H1 (cell line): ENCODE measurements around the gene PRPH2. TPM values are rescaled to one million over a fixed set of nuclear protein-coding genes. Genes with fewer than 3 reads are reported as not detected.

Source experiments
- CTCF ChIA-PET: fragments of 300-600 bp; sonication (Branson Sonifier 250); formaldehyde crosslinking; loops from one replicate; lab custom pipeline; 2021; ENCODE audit not compliant: partially characterized antibody; lab: Charles Lee
- POLR2A ChIA-PET: fragments of 300-600 bp; sonication (Branson Sonifier 250); formaldehyde crosslinking; loops from one replicate; lab custom pipeline; 2021; ENCODE audit warnings: inconsistent platforms; ENCODE audit not compliant: partially characterized antibody; lab: Charles Lee
- DNase-seq, 2 experiments: peaks; one replicate each; pipeline versions ENCODE4 v3.0.0 to v3.0.0-alpha.2; 2010 to 2022; ENCODE audit warnings: low spot score in 2 of 2, low read depth in 1 of 2, mixed read lengths in 1 of 2
- FAIRE-seq: peaks from 2 replicates; lab custom pipeline; 2011; peaks lifted over from hg19 to GRCh38; lab: Jason Lieb, UNC
- H2AFZ ChIP-seq: 2 replicates; pipeline ENCODE4 v1.8.1; 2012; ENCODE audit warnings: low read length, inconsistent platforms
- H2AK5ac ChIP-seq: 2 replicates; pipeline ENCODE4 v1.6.1; 2013; ENCODE audit warnings: low read depth, low read length
- H2BK120ac ChIP-seq: replicated peaks from 2 replicates; pipeline ENCODE3; 2013; ENCODE audit warnings: low read depth, low read length, inconsistent platforms
- H2BK12ac ChIP-seq: 2 replicates; pipeline ENCODE4 v1.6.1; 2013; ENCODE audit warnings: low read depth, low read length
- H2BK15ac ChIP-seq: 2 replicates; pipeline ENCODE4 v1.6.1; 2013; ENCODE audit warnings: low read length
- H2BK20ac ChIP-seq: 2 replicates; pipeline ENCODE4 v1.6.1; 2013; ENCODE audit warnings: low read length
- H2BK5ac ChIP-seq: 2 replicates; pipeline ENCODE4 v1.6.1; 2013; ENCODE audit warnings: low read depth, low read length
- H3K14ac ChIP-seq: 2 replicates; pipeline ENCODE4 v1.6.1; 2013; ENCODE audit warnings: inconsistent platforms; ENCODE audit not compliant: insufficient read length
- H3K18ac ChIP-seq: 2 replicates; pipeline ENCODE4 v1.6.1; 2013; ENCODE audit warnings: low read length; ENCODE audit errors: extremely low read depth
- H3K23ac ChIP-seq: 2 replicates; pipeline ENCODE4 v1.6.1; 2013; ENCODE audit warnings: inconsistent platforms; ENCODE audit not compliant: insufficient read length
- H3K23me2 ChIP-seq: 2 replicates; pipeline ENCODE4 v1.6.1; 2013; ENCODE audit warnings: low read depth, low read length
- H3K27ac ChIP-seq: 2 replicates; pipeline ENCODE4 v1.6.1; 2011; ENCODE audit warnings: low read depth, low read length, inconsistent platforms
- H3K27me3 ChIP-seq, 4 experiments: replicated peaks in 1 of 4; 1 replicate in 1 of 4; 2 replicates in 3 of 4; pipeline versions ENCODE4 v1.6.1 to v1.8.1; 2011 to 2013; ENCODE audit warnings: low read length in 3 of 4, mild to moderate bottlenecking in 3 of 4, inconsistent platforms in 2 of 4, mixed read lengths in 2 of 4, moderate library complexity in 1 of 4; ENCODE audit not compliant: control insufficient read depth in 3 of 4, insufficient read depth in 3 of 4; ENCODE audit errors: extremely low read depth in 1 of 4
- H3K36me3 ChIP-seq, 4 experiments: 2 replicates each; pipeline versions ENCODE4 v1.6.1 to v1.8.1; 2011 to 2013; ENCODE audit warnings: mild to moderate bottlenecking in 4 of 4, low read length in 3 of 4, moderate library complexity in 2 of 4, control low read depth in 1 of 4, inconsistent platforms in 1 of 4; ENCODE audit not compliant: insufficient read depth in 4 of 4, control insufficient read depth in 2 of 4
- H3K4ac ChIP-seq: replicated peaks from 2 replicates; pipeline ENCODE3; 2013; ENCODE audit warnings: low read length, low read depth, mixed read lengths, inconsistent platforms; ENCODE audit not compliant: insufficient read length
- H3K4me1 ChIP-seq, 4 experiments: replicated peaks in 1 of 4; 1 replicate in 1 of 4; 2 replicates in 3 of 4; pipeline versions ENCODE4 v1.6.1 to v1.8.1; 2011 to 2013; ENCODE audit warnings: low read length in 3 of 4, inconsistent platforms in 2 of 4, mixed read lengths in 1 of 4; ENCODE audit not compliant: insufficient read depth in 4 of 4, control insufficient read depth in 3 of 4
- H3K4me2 ChIP-seq, 2 experiments: 2 replicates each; pipeline versions ENCODE4 v1.6.1 to v1.8.1; 2011 to 2013; ENCODE audit warnings: low read depth in 2 of 2, low read length in 2 of 2, control low read depth in 1 of 2, inconsistent platforms in 1 of 2, mild to moderate bottlenecking in 1 of 2; ENCODE audit not compliant: insufficient read depth in 1 of 2
- H3K4me3 ChIP-seq, 4 experiments: fragments of 200-600, 300-600 bp in 1 of 4; sonication (generic), shearing (Covaris generic), sonication (Bioruptor Twin) in 1 of 4; 2 replicates each; pipeline versions ENCODE4 v1.5.1 to v1.8.1; 2011 to 2016; ENCODE audit warnings: low read length in 4 of 4, low read depth in 3 of 4, control low read depth in 2 of 4, inconsistent platforms in 2 of 4, mild to moderate bottlenecking in 2 of 4, mixed read lengths in 1 of 4, moderate library complexity in 1 of 4; ENCODE audit not compliant: insufficient read depth in 2 of 4; ENCODE audit errors: extremely low read depth in 1 of 4
- H3K56ac ChIP-seq: replicated peaks from 2 replicates; pipeline ENCODE3; 2013; ENCODE audit warnings: low read depth, mild to moderate bottlenecking, mixed read lengths, low read length, inconsistent platforms; ENCODE audit not compliant: insufficient read length
- H3K79me1 ChIP-seq: 2 replicates; pipeline ENCODE4 v1.6.1; 2013; ENCODE audit warnings: low read depth, low read length, control low read depth
- H3K79me2 ChIP-seq, 2 experiments: 2 replicates each; pipeline versions ENCODE4 v1.6.1 to v1.8.1; 2012 to 2013; ENCODE audit warnings: low read length in 2 of 2, mild to moderate bottlenecking in 2 of 2, inconsistent platforms in 1 of 2; ENCODE audit not compliant: insufficient read depth in 2 of 2, control insufficient read depth in 1 of 2
- H3K9ac ChIP-seq, 4 experiments: replicated peaks in 1 of 4; 1 replicate in 1 of 4; 2 replicates in 3 of 4; pipeline versions ENCODE4 v1.6.1 to v1.8.1; 2011 to 2013; ENCODE audit warnings: low read depth in 3 of 4, low read length in 3 of 4, control low read depth in 2 of 4, mild to moderate bottlenecking in 2 of 4, moderate library complexity in 2 of 4, inconsistent platforms in 1 of 4; ENCODE audit errors: extremely low read depth in 1 of 4
- H3K9me3 ChIP-seq, 2 experiments: 2 replicates each; pipeline versions ENCODE4 v1.6.1 to v1.8.1; 2012 to 2013; ENCODE audit warnings: mild to moderate bottlenecking in 2 of 2, moderate library complexity in 2 of 2, control low read depth in 1 of 2, inconsistent platforms in 1 of 2, low read depth in 1 of 2, low read length in 1 of 2, mixed read lengths in 1 of 2; ENCODE audit not compliant: insufficient read depth in 2 of 2
- H4K20me1 ChIP-seq, 2 experiments: replicated peaks in 1 of 2; 2 replicates each; pipeline versions ENCODE3 to v1.8.1; 2011 to 2013; ENCODE audit warnings: inconsistent platforms in 2 of 2, low read length in 2 of 2, mild to moderate bottlenecking in 1 of 2; ENCODE audit not compliant: insufficient read depth in 2 of 2, control insufficient read depth in 1 of 2
- H4K5ac ChIP-seq: 2 replicates; pipeline ENCODE4 v1.6.1; 2013; ENCODE audit warnings: low read length, low read depth, mixed read lengths, inconsistent platforms; ENCODE audit not compliant: insufficient read length
- H4K8ac ChIP-seq: 2 replicates; pipeline ENCODE4 v1.8.0; 2013; ENCODE audit warnings: mild to moderate bottlenecking, moderate library complexity, low read length, inconsistent platforms; ENCODE audit not compliant: insufficient read depth; ENCODE audit errors: extremely low read depth
- H4K91ac ChIP-seq: replicated peaks from 2 replicates; pipeline ENCODE3; 2013; ENCODE audit warnings: low read length, mixed read lengths, inconsistent platforms; ENCODE audit not compliant: insufficient read length
- EGR1 ChIP-seq: IDR thresholded peaks from 2 replicates; pipeline ENCODE4 v1.6.1; 2011; ENCODE audit warnings: low read depth, low read length, borderline replicate concordance
- HDAC2 ChIP-seq, 2 experiments: fragments of 300-600 bp in 1 of 2; sonication (generic) in 1 of 2; IDR thresholded peaks; 2 replicates each; pipeline ENCODE4 v1.6.1; 2011 to 2012; ENCODE audit warnings: low read depth in 2 of 2, low read length in 2 of 2, mild to moderate bottlenecking in 2 of 2, moderate library complexity in 2 of 2, borderline replicate concordance in 1 of 2, inconsistent platforms in 1 of 2
- KDM4A ChIP-seq: IDR thresholded peaks from one replicate; pipeline ENCODE4 v1.7.1; 2012; ENCODE audit warnings: low read depth, mild to moderate bottlenecking, moderate library complexity, low read length, inconsistent platforms; ENCODE audit not compliant: severe bottlenecking
- NRF1 ChIP-seq: IDR thresholded peaks from 2 replicates; pipeline ENCODE4 v1.6.1; 2011; ENCODE audit warnings: mild to moderate bottlenecking, low read depth, low read length, improper control_type of control experiment
- PHF8 ChIP-seq: fragments of 200-600 bp; sonication (generic); conservative IDR thresholded peaks from 2 replicates; pipeline ENCODE4 v1.7.1; 2012; ENCODE audit warnings: low read depth, mild to moderate bottlenecking, inconsistent platforms, low read length, moderate library complexity
- POLR2AphosphoS5 ChIP-seq: IDR thresholded peaks from 2 replicates; pipeline ENCODE4 v1.6.1; 2011; ENCODE audit warnings: low read depth, low read length
- SAP30 ChIP-seq: fragments of 300-600 bp; sonication (generic); IDR thresholded peaks from 2 replicates; pipeline ENCODE4 v1.7.1; 2012; ENCODE audit warnings: low read length, moderate library complexity, mild to moderate bottlenecking, inconsistent platforms; ENCODE audit not compliant: insufficient read depth, insufficient replicate concordance
- SIX5 ChIP-seq: IDR thresholded peaks from 2 replicates; pipeline ENCODE4 v1.6.1; 2011; ENCODE audit warnings: mild to moderate bottlenecking, low read depth, low read length
- SP1 ChIP-seq: IDR thresholded peaks from 2 replicates; pipeline ENCODE4 v1.6.1; 2011; ENCODE audit warnings: low read depth, low read length
- TAF7 ChIP-seq: optimal IDR thresholded peaks from 2 replicates; pipeline ENCODE3; 2011; ENCODE audit warnings: low read depth, mild to moderate bottlenecking, inconsistent platforms, low read length, moderate library complexity, borderline replicate concordance
- WGBS, 2 experiments: shearing (Covaris generic) in 1 of 2; methylation state at CpG; one replicate each; pipeline versions ENCODE4 v1.1.6 to v1.1.7; 2013 to 2015; ENCODE audit warnings: low lambda C conversion rate in 2 of 2, mixed read lengths in 2 of 2, inconsistent platforms in 1 of 2, low coverage in 1 of 2, missing lambda C conversion rate in 1 of 2; ENCODE audit not compliant: insufficient replicate concordance in 2 of 2, insufficient coverage in 1 of 2, insufficient read length in 1 of 2; ENCODE audit errors: extremely low coverage in 1 of 2, missing lambda C conversion rate in 1 of 2; 5-methylcytosine and 5-hydroxymethylcytosine counted together
- polyA plus RNA-seq, 7 experiments: library from polyadenylated mRNA; depleted of rRNA in 3 of 7; stranded (reverse) in 5 of 7; unstranded in 2 of 7; fragments of >200 nt in 5 of 7; fragments of 200-250 nt in 2 of 7; gene quantifications; 1 replicate in 5 of 7; 2 replicates in 1 of 7; 4 replicates in 1 of 7; pipeline versions ENCODE4 v1.2.1 to v1.2.3, GENCODE V29; 2011 to 2013; ENCODE audit warnings: missing spikeins in 2 of 7, mixed read lengths in 2 of 7
- total RNA-seq: library from RNA; stranded (reverse); fragmentation: NEBNext Ultra II Directional; extraction: Animal tissue kit (Norgen Biotek cat#: 25700); gene quantifications from 2 replicates; pipeline ENCODE4 v1.2.1, GENCODE V29; 2021

The PRPH2 gene
- total and polyA plus RNA-seq, 2 of the 8 experiments (the other 6 are each of a cell fraction or from before 2014, with no cell fraction given) = 0.23 to 0.65 TPM

GRCh38 chr6:42746463-42747391 is 24.3 kb upstream of the PRPH2 start:
- no peak overlapping the region for H2BK15ac ChIP-seq
- peak overlapping the region; percentile 28; the same call in 1 of the 2 replicates for H2AFZ ChIP-seq
- no peaks in the 10 kb centered on the region for H3K36me3 ChIP-seq
- no peaks in the 10 kb centered on the region for H3K27me3 ChIP-seq
- H3K4me1 ChIP-seq = peaks cover 5 to 7% (median 6%) of the 10 kb centered on the region in 4 experiments; a peak in 6 of 7 replicates
- peak overlapping the region; percentile 47 for H2BK120ac ChIP-seq
- no peak for FAIRE-seq
- peaks cover 8% of the 10 kb centered on the region; the same call in 1 of the 2 replicates for H3K79me1 ChIP-seq
- H2AK5ac ChIP-seq = no peak overlapping the region
- H3K18ac ChIP-seq = peak overlapping the region; percentile 72
- H2BK20ac ChIP-seq = no peak overlapping the region
- H4K5ac ChIP-seq = peak overlapping the region; percentile 67
- peak overlapping the region; percentile 87 for H3K56ac ChIP-seq
- H4K20me1 ChIP-seq = peaks cover 5 to 6% of the 10 kb centered on the region in 2 experiments
- H4K91ac ChIP-seq = peak overlapping the region; percentile 92
- H3K79me2 ChIP-seq = peaks cover 0 to 29% of the 10 kb centered on the region in 2 experiments; a peak in 3 of 4 replicates
- H3K4me2 ChIP-seq = peak overlapping the region; percentile 81 to 88
- H2BK12ac ChIP-seq = 0 out of 2 replicates have a peak overlapping the region, but pooled peaks have one; percentile 33
- POLR2A ChIA-PET = interaction anchor here (0.9 to 17.0 kb wide), 18 partner anchors 10 to 299 kb away, joined by 3 to 277 read pairs (median 6); partner anchors contain the start of genes BICRAL, CNPY3, GNMT and PRPH2
- no peaks in the 10 kb centered on the region for H3K9me3 ChIP-seq
- peak; percentile 86 for DNase-seq
- H3K9ac ChIP-seq = peak overlapping the region; percentile 77 to 93 (median 85)
- CTCF ChIA-PET = interaction anchor here (0.7 to 1.8 kb wide), 3 partner anchors 32 to 131 kb away, joined by 4 to 5 read pairs (median 4); no protein-coding TSS in a partner anchor
- H3K4ac ChIP-seq = peak overlapping the region; percentile 99
- H3K14ac ChIP-seq = no peak overlapping the region
- H4K8ac ChIP-seq = peak overlapping the region; percentile 83
- WGBS, 2 experiments = 4% methylated on average over 40 of the region's 55 CpGs; no CpG with 5 or more reads in 1 of the 2 experiments
- H2BK5ac ChIP-seq = peak overlapping the region; percentile 89
- H3K27ac ChIP-seq = peak overlapping the region; percentile 68
- peaks cover 13% of the 10 kb centered on the region for H3K23me2 ChIP-seq
- peak overlapping the region; percentile 66 to 99 (median 84) for H3K4me3 ChIP-seq
- no peak overlapping the region for H3K23ac ChIP-seq
- TF ChIP-seq SAP30 (peak; percentile 83), PHF8 (peak; percentile 26), EGR1 (0 out of 2 replicates have a peak, but pooled peaks have one; percentile 17), SIX5 (no peak), POLR2AphosphoS5 (peak; percentile 17), NRF1 (no peak), TAF7 (peak; percentile 79), HDAC2 (IDR thresholded peaks at IDR 0.05; ENCODE audit: borderline replicate concordance in 1 of 2, low read depth in 2 of 2, low read length in 2 of 2) (peak in 1 of 2 experiments; percentile 18; a peak in 2 of 4 replicates), SP1 (peak; percentile 7; the same call in 1 of the 2 replicates), KDM4A (peak; percentile 45)
